Bronchial epithelial cell (primary cell): ENCODE results near the gene LPO. TPM values are rescaled to one million over a fixed set of nuclear protein-coding genes. Genes with fewer than 3 reads are reported as not detected.

Experiments used
- DNase-seq: peaks from one replicate; pipeline ENCODE4 v3.0.0-alpha.2; 2010; ENCODE audit warnings: low read depth
- FAIRE-seq: peaks from 2 replicates; lab custom pipeline; 2011; peaks lifted over from hg19 to GRCh38; lab: Jason Lieb, UNC
- H3K27me3 ChIP-seq: 2 replicates; pipeline ENCODE4 v1.5.1; 2011; ENCODE audit warnings: low read length; ENCODE audit not compliant: control insufficient read depth, insufficient read depth
- H3K36me3 ChIP-seq: 2 replicates; pipeline ENCODE4 v1.5.1; 2011; ENCODE audit warnings: low read length; ENCODE audit not compliant: control insufficient read depth, insufficient read depth
- H3K4me3 ChIP-seq: 2 replicates; pipeline ENCODE4 v1.5.1; 2011; ENCODE audit warnings: mild to moderate bottlenecking, low read depth, low read length, control low read depth
- CTCF ChIP-seq: IDR thresholded peaks from 2 replicates; pipeline ENCODE4 v1.5.1; 2011; ENCODE audit warnings: mild to moderate bottlenecking, moderate library complexity, low read length, control low read depth, inconsistent platforms; ENCODE audit not compliant: insufficient read depth, severe bottlenecking
- total RNA-seq: library from RNA; depleted of rRNA; stranded (reverse); fragments of >200 nt; gene quantifications from 2 replicates; pipeline ENCODE4 v1.2.1, GENCODE V29; 2014

LPO gene
- total RNA-seq, 1 donor from 2014 or later, result not detected

DNA sequence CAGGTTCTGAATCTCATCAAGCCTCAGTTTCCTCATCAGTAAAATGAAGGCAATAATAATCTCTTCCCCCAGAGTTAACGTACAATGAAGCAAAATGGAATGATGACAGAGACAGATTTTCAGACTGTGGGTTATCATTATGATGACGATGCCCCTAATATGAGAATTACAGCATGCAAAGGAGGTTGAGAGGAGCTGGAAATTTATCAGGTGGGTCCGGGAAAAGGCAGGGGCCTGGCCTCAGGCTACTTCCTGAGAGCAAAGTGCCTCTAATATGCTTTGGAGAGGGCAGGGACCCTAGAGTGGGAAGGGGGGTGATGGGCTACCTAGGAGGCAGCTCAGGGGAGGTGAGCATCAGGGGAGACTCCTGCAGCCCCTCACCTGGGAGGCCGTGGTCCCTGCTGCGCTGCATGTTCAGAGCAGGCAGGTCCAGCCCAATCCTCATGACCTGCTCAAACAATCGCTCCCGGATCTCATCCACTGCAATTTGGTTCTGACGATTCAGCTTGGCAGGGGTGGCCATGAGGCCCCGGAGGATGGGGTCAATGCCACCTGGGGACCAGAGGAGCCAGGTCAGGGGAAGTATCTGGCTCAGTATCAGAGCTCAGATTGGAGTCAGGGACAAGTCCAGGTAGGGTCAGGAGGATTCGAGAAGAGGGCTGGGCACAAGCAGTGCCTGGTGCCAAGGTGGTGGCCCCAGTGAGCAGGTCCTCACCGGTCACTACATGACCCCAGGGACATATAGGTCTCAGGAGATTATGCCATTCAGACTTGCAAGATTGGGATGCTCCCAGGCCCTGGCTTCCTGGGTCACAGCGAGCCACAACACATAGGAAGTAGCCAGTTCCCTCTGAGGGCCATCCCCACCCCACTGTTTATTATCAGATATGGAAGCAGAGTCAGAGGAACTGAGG is 34.2 kb downstream of the LPO start:
- Histone ChIP-seq H3K36me3 (no peaks in the 10 kb centered on the region), H3K27me3 (peaks cover 2% of the 10 kb centered on the region), H3K4me3 (no peak overlapping the region)
- FAIRE-seq (no peak), DNase-seq (no peak)
- no peak for TF ChIP-seq CTCF

- H3K4me3 ChIP-seq, result no peak overlapping the region
- DNase-seq (no peak), FAIRE-seq (no peak)
- no peak for TF ChIP-seq CTCF
- H3K27me3 ChIP-seq, result peaks cover 5% of the 10 kb centered on the region
- H3K36me3 ChIP-seq, result no peaks in the 10 kb centered on the region
Observed at GRCh38 chr17:58273453-58274104, 35.2 kb downstream of the LPO start.

- Histone ChIP-seq H3K4me3 (no peak overlapping the region), H3K36me3 (no peaks in the 10 kb centered on the region), H3K27me3 (peaks cover 19% of the 10 kb centered on the region)
- DNase-seq (no peak), FAIRE-seq (no peak)
- TF ChIP-seq CTCF, result no peak
Observed at GRCh38 chr17:58275417-58275816, 37.0 kb downstream of the LPO start.

DNA sequence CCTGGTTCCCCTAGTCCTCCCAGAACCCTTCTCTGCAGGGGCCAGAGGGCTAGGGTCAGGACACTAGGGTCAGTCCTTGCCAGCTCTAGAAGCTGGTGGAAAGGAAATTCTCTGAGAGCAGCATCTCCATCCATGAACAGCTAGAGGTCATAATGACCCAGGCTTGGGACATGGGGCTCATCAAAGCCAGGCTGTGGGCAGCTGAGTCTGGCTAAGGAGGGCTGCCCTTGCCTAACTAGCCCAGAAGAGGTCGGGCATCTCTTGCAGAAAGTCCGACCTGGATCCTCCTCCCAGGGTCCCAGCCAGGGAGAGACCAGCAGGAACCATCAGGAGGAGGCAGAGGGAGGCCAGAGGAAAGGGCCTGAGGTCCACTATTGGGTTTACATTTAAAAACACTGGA is 38.0 kb downstream of the LPO start:
- FAIRE-seq (no peak), DNase-seq (no peak)
- Histone ChIP-seq H3K4me3 (no peak overlapping the region), H3K36me3 (no peaks in the 10 kb centered on the region), H3K27me3 (peaks cover 21% of the 10 kb centered on the region)
- TF ChIP-seq CTCF, result no peak

DNA sequence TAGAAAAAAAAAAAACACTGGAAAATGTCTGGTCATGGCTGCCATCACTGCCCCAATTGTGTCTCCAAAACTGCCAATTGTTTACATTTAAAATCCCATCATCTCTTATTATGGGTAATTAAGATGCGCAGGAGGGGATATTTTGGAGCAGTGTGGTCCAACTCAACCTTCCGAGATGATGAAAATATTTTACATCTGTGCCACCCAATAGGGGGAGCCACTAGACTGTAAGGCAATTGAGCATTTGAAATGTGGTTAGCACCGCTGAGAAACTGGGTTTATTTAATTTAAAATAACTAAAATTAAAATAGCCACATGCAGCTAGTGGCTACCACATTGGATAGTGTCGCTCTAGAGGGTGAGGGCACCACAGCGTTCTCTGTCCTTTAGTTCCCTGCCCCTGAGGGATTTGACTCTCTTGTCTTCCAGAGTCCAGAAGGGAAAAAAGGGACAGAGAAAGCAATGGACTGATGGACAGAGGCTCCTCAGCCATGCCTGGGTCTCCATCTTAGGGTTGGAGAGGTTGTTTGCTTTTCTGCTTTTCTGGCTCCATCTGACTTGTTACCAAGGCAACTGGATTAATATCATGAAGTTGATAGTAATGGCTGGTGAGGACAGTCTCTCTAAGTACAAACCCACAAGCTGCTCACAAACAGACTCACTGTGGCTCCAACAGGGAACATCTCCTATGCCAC is 38.9 kb downstream of the LPO start:
- DNase-seq, result peak; percentile 10
- FAIRE-seq, result no peak
- Histone ChIP-seq H3K27me3 (peaks cover 19% of the 10 kb centered on the region), H3K4me3 (no peak overlapping the region), H3K36me3 (no peaks in the 10 kb centered on the region)
- peak; percentile 22 for TF ChIP-seq CTCF
